ENCODE results near the gene PGR.

- TF ChIP-seq CTCF (IDR thresholded peaks at IDR 0.05; ENCODE audit: borderline replicate concordance, extremely low read depth, low read length, poor library complexity, severe bottlenecking): no peak
- no peak for TF ChIP-seq EZH2 (IDR thresholded peaks at IDR 0.05; ENCODE audit: borderline replicate concordance, low read depth, low read length, severe bottlenecking)
These were observed 36.4 kb upstream of the PGR start for GRCh38 chr11:101166038-101166437.
